C1 segment of cervical spinal cord (tissue), 14 donors: Measurements from ENCODE around the gene ANKRD34A.

Source experiments
- DNase-seq, 14 donors: peaks; one replicate each; lab custom pipeline; 2025; lab: John Stamatoyannopoulos, UW

The ANKRD34A gene

GRCh38 chr1:145974721-145975120 is 10.3 kb upstream of the ANKRD34A start:
- DNase-seq, result no peak

GRCh38 chr1:145972580-145972979 is 8.2 kb upstream of the ANKRD34A start:
- no peak for DNase-seq

GRCh38 chr1:145967288-145967687 is 2.9 kb upstream of the ANKRD34A start:
- DNase-seq, result no peak

- DNase-seq, result no peak
These were observed 857 bp upstream of the ANKRD34A start for GRCh38 chr1:145965119-145965744.

- DNase-seq, result peak in 1 of 14 donors; percentile 81
These were observed 933 bp downstream of the ANKRD34A start for GRCh38 chr1:145963265-145964019.

GRCh38 chr1:145962157-145963102 is 1.9 kb downstream of the ANKRD34A start:
- peak in 12 of 14 donors; percentile 42 to 88 (median 66) for DNase-seq

GRCh38 chr1:145961425-145962156 is 2.8 kb downstream of the ANKRD34A start:
- DNase-seq, result peak in 8 of 14 donors; percentile 32 to 76 (median 46)

- peak in 1 of 14 donors; percentile 53 for DNase-seq
These were observed 3.3 kb downstream of the ANKRD34A start for GRCh38 chr1:145961109-145961424.

- peak in 12 of 14 donors; percentile 25 to 83 (median 69) for DNase-seq
These were observed 3.8 kb downstream of the ANKRD34A start for GRCh38 chr1:145960468-145961108.

- peak in 2 of 14 donors; percentile 35 to 50 for DNase-seq
These were observed 4.4 kb downstream of the ANKRD34A start for GRCh38 chr1:145959957-145960467.

- DNase-seq, result peak in 1 of 14 donors; percentile 34
These were observed 5.0 kb downstream of the ANKRD34A start for GRCh38 chr1:145959333-145959732.

GRCh38 chr1:145958734-145959133 is 5.6 kb downstream of the ANKRD34A start:
- DNase-seq, result no peak

GRCh38 chr1:145957443-145958319 is 6.7 kb downstream of the ANKRD34A start, which contains the start of gene LIX1L:
Gene LIX1L (minus strand): TSS chr1:145958017. CDS start chr1:145957927, 90 bp downstream.
- peak; percentile 63 to 97 (median 92) for DNase-seq

GRCh38 chr1:145956781-145957442 is 7.5 kb downstream of the ANKRD34A start:
- peak in 3 of 14 donors; percentile 9 to 38 (median 22) for DNase-seq

GRCh38 chr1:145956361-145956760 is 8.0 kb downstream of the ANKRD34A start:
- DNase-seq, result no peak

GRCh38 chr1:145955436-145955835 is 8.9 kb downstream of the ANKRD34A start:
- DNase-seq, result peak in 4 of 14 donors; percentile 2 to 29 (median 11)

GRCh38 chr1:145953861-145954260 is 10.5 kb downstream of the ANKRD34A start:
- DNase-seq, result no peak

- DNase-seq, result no peak
These were observed 11.5 kb downstream of the ANKRD34A start for GRCh38 chr1:145952903-145953302.

- no peak for DNase-seq
These were observed 12.8 kb downstream of the ANKRD34A start for GRCh38 chr1:145951526-145951925.
